IMR-90 (cell line): ENCODE data around the gene FAM216B. TPM values are rescaled to one million over a fixed set of nuclear protein-coding genes. Genes with fewer than 3 reads are reported as not detected.

Source experiments
- ATAC-seq: fragments of 200-7000 bp; cut with Tn5 transposase; 2 replicates; pipeline ENCODE4 v1.9.1; 2020; ENCODE audit warnings: low read depth, mild to moderate bottlenecking, moderate library complexity
- BruUV-seq: library from RNA; stranded (reverse); fragments of 400-500 nt; replicated peaks from 2 replicates; lab custom pipeline; 2021; lab: Mats Ljungman, UMichigan
- CTCF ChIA-PET: fragments of 300-600 bp; formaldehyde crosslinking; extraction: SDS; loops from one replicate; lab custom pipeline; 2021; ENCODE audit warnings: antibody characterized with exemption; lab: Yijun Ruan, JAX
- POLR2A ChIA-PET: fragments of 300-600 bp; sonication (Branson Sonifier 250); formaldehyde crosslinking; loops from one replicate; lab custom pipeline; 2022; ENCODE audit warnings: antibody characterized with exemption; ENCODE audit not compliant: unreplicated experiment; lab: Charles Lee
- DNase-seq: peaks from one replicate; pipeline ENCODE4 v3.0.0; 2013
- H2AFZ ChIP-seq: replicated peaks from 2 replicates; pipeline ENCODE3; 2013; ENCODE audit warnings: low read length, mild to moderate bottlenecking; ENCODE audit not compliant: poor library complexity
- H2AK5ac ChIP-seq: 2 replicates; pipeline ENCODE4 v1.6.1; 2013; ENCODE audit warnings: low read depth, low read length, inconsistent platforms
- H2AK9ac ChIP-seq: replicated peaks from 2 replicates; pipeline ENCODE3; 2013; ENCODE audit warnings: mild to moderate bottlenecking, low read depth, low read length, moderate library complexity; ENCODE audit not compliant: poor library complexity
- H2BK120ac ChIP-seq: 2 replicates; pipeline ENCODE4 v1.6.1; 2013; ENCODE audit warnings: low read depth, low read length, inconsistent platforms
- H2BK15ac ChIP-seq: 3 replicates; pipeline ENCODE4 v1.6.1; 2013; ENCODE audit warnings: low read depth, low read length, inconsistent platforms
- H2BK20ac ChIP-seq: 2 replicates; pipeline ENCODE4 v1.6.1; 2013; ENCODE audit warnings: low read depth, mild to moderate bottlenecking, inconsistent platforms, low read length, moderate library complexity
- H2BK5ac ChIP-seq: 2 replicates; pipeline ENCODE4 v1.6.1; 2013; ENCODE audit warnings: mild to moderate bottlenecking, low read depth, low read length, inconsistent platforms; ENCODE audit not compliant: poor library complexity, severe bottlenecking
- H3K14ac ChIP-seq: replicated peaks from 2 replicates; pipeline ENCODE4 v1.6.1; 2013; ENCODE audit warnings: low read depth, low read length, inconsistent platforms
- H3K18ac ChIP-seq: 2 replicates; pipeline ENCODE4 v1.6.1; 2013; ENCODE audit warnings: low read depth, low read length, control low read depth
- H3K23ac ChIP-seq: 2 replicates; pipeline ENCODE4 v1.6.1; 2013; ENCODE audit warnings: low read depth, low read length, inconsistent platforms
- H3K27ac ChIP-seq: 2 replicates; pipeline ENCODE4 v1.5.1; 2013; ENCODE audit warnings: mild to moderate bottlenecking, control low read depth, low read length; ENCODE audit not compliant: insufficient read depth
- H3K27me3 ChIP-seq: 2 replicates; pipeline ENCODE4 v1.6.1; 2013; ENCODE audit warnings: low read length; ENCODE audit not compliant: control insufficient read depth, insufficient read depth
- H3K36me3 ChIP-seq: 2 replicates; pipeline ENCODE4 v1.6.1; 2013; ENCODE audit warnings: low read length, mixed read lengths; ENCODE audit not compliant: control insufficient read depth, insufficient read depth
- H3K4ac ChIP-seq: 2 replicates; pipeline ENCODE4 v1.6.1; 2013; ENCODE audit warnings: low read depth, low read length, inconsistent platforms
- H3K4me1 ChIP-seq: 2 replicates; pipeline ENCODE4 v1.6.1; 2013; ENCODE audit warnings: low read length, mixed read lengths; ENCODE audit not compliant: control insufficient read depth, insufficient read depth
- H3K4me2 ChIP-seq: 2 replicates; pipeline ENCODE4 v1.6.1; 2013; ENCODE audit warnings: low read depth, mild to moderate bottlenecking, control low read depth, low read length, moderate library complexity
- H3K4me3 ChIP-seq: 2 replicates; pipeline ENCODE4 v1.5.1; 2013; ENCODE audit warnings: low read depth, mild to moderate bottlenecking, control low read depth, low read length, moderate library complexity; ENCODE audit not compliant: insufficient read depth
- H3K56ac ChIP-seq: 2 replicates; pipeline ENCODE4 v1.6.1; 2013; ENCODE audit warnings: low read length, inconsistent platforms; ENCODE audit not compliant: insufficient read depth; ENCODE audit errors: extremely low read depth
- H3K79me1 ChIP-seq, 2 experiments: 2 replicates each; pipeline ENCODE4 v1.6.1; 2013; ENCODE audit warnings: low read length in 2 of 2, inconsistent platforms in 1 of 2, low read depth in 1 of 2
- H3K9ac ChIP-seq: 2 replicates; pipeline ENCODE4 v1.6.1; 2013; ENCODE audit warnings: low read depth, low read length, control low read depth
- H3K9me1 ChIP-seq: 2 replicates; pipeline ENCODE4 v1.6.1; 2013; ENCODE audit warnings: low read length, inconsistent platforms; ENCODE audit not compliant: insufficient read depth
- H3K9me3 ChIP-seq: 2 replicates; pipeline ENCODE4 v1.6.1; 2013; ENCODE audit warnings: low read length; ENCODE audit not compliant: control insufficient read depth, insufficient read depth
- H4K20me1 ChIP-seq: 2 replicates; pipeline ENCODE4 v1.6.1; 2013; ENCODE audit warnings: low read length, inconsistent platforms; ENCODE audit not compliant: insufficient read depth
- H4K5ac ChIP-seq: 2 replicates; pipeline ENCODE4 v1.6.1; 2013; ENCODE audit warnings: mild to moderate bottlenecking, low read depth, low read length, control low read depth
- H4K8ac ChIP-seq, 2 experiments: 2 replicates each; pipeline ENCODE4 v1.6.1; 2013; ENCODE audit warnings: low read depth in 2 of 2, low read length in 2 of 2, control low read depth in 1 of 2, inconsistent platforms in 1 of 2
- H4K91ac ChIP-seq: 2 replicates; pipeline ENCODE4 v1.6.1; 2013; ENCODE audit warnings: low read depth, low read length, inconsistent platforms; ENCODE audit not compliant: insufficient read depth
- MAFK ChIP-seq: IDR thresholded peaks from 2 replicates; pipeline ENCODE4 v1.6.1; 2012; ENCODE audit warnings: low read depth, low read length, improper control_type of control experiment
- NFE2L2 ChIP-seq: fragments of 150-350 bp; IDR thresholded peaks from 2 replicates; pipeline ENCODE4 v1.6.1; 2016; ENCODE audit warnings: low read depth, mild to moderate bottlenecking, low read length
- USF2 ChIP-seq: fragments of 150-350 bp; IDR thresholded peaks from 2 replicates; pipeline ENCODE4 v1.6.1; 2017; ENCODE audit warnings: mild to moderate bottlenecking, antibody characterized with exemption, low read length, low read depth
- WGBS, 2 experiments: methylation state at CpG; one replicate each; pipeline versions ENCODE4 v1.1.5 to v1.1.7; 2013; ENCODE audit warnings: missing lambda C conversion rate in 2 of 2; ENCODE audit not compliant: insufficient read length in 1 of 2; ENCODE audit errors: extremely low coverage in 2 of 2; 5-methylcytosine and 5-hydroxymethylcytosine counted together
- dilution Hi-C: fragments of 300-500 bp; cut with HindIII; formaldehyde crosslinking; loops from one replicate; pipeline ENCODE4 v1.14.3; 2018; ENCODE audit warnings: low sequenced_read_pairs; ENCODE audit not compliant: unreplicated experiment
- in situ Hi-C: fragments of 300-500 bp; cut with MboI; formaldehyde crosslinking; loops from 3 replicates; pipeline ENCODE4 v1.14.3; 2019; ENCODE audit warnings: low sequenced_read_pairs, inconsistent platforms, mixed read lengths
- intact Hi-C: fragments of 100-400 bp; cut with micrococcal nuclease; formaldehyde crosslinking; loops from 2 replicates; pipeline ENCODE4 v1.10.0; 2022
- polyA plus RNA-seq, 3 experiments: library from polyadenylated mRNA; depleted of rRNA; stranded (reverse); fragments of >200 nt; gene quantifications; 2 replicates each; pipeline ENCODE4 v1.2.3, GENCODE V29; 2012; ENCODE audit warnings: low replicate concordance in 1 of 3
- total RNA-seq: library from RNA; depleted of rRNA; stranded (reverse); fragments of >200 nt; gene quantifications from 2 replicates; pipeline ENCODE4 v1.2.3, GENCODE V29; 2012

FAM216B gene
- total and polyA plus RNA-seq, 2 of the 4 experiments (the other 2 are of a cell fraction) = not detected

- H3K18ac ChIP-seq = no peak overlapping the region
- TF ChIP-seq NFE2L2 = no peak
- TF ChIP-seq USF2 = no peak
- peak; percentile 89 for TF ChIP-seq MAFK
- no peak overlapping the region for H2AK5ac ChIP-seq
- H2BK120ac ChIP-seq = no peak overlapping the region
- H4K8ac ChIP-seq = no peak overlapping the region
- no peaks in the 10 kb centered on the region for H3K9me1 ChIP-seq
- dilution Hi-C loops = no loop called here
- H3K56ac ChIP-seq = no peak overlapping the region
- H3K79me1 ChIP-seq = no peaks in the 10 kb centered on the region
- no peaks in the 10 kb centered on the region for H3K27me3 ChIP-seq
- intact Hi-C loops = no loop called here
- no peak overlapping the region for H2BK20ac ChIP-seq
- H3K4me1 ChIP-seq = peaks cover 6% of the 10 kb centered on the region
- no peak overlapping the region for H3K4me3 ChIP-seq
- H3K9ac ChIP-seq = no peak overlapping the region
- H3K14ac ChIP-seq = no peak overlapping the region
- no peak for DNase-seq
- no CpG with 5 or more reads among the region's 2 CpGs for WGBS, 2 experiments
- no peak overlapping the region for H3K23ac ChIP-seq
- no peak overlapping the region for H2AFZ ChIP-seq
- H3K4ac ChIP-seq = peak overlapping the region; percentile 16; the same call in 1 of the 2 replicates
- no peaks in the 10 kb centered on the region for H3K36me3 ChIP-seq
- no peaks in the 10 kb centered on the region for H3K9me3 ChIP-seq
- no peak overlapping the region for H4K5ac ChIP-seq
- POLR2A ChIA-PET = no interaction called here
- H4K91ac ChIP-seq = no peak overlapping the region
- no TSS peak for BruUV-seq
- no peaks in the 10 kb centered on the region for H4K20me1 ChIP-seq
- CTCF ChIA-PET = no interaction called here
- no peak overlapping the region for H2AK9ac ChIP-seq
- H2BK15ac ChIP-seq = no peak overlapping the region
- H2BK5ac ChIP-seq = no peak overlapping the region
- H3K4me2 ChIP-seq = no peak overlapping the region
- ATAC-seq = no peak
- no peak overlapping the region for H3K27ac ChIP-seq
- in situ Hi-C loops = no loop called here
Measured at GRCh38 chr13:42757678-42758420, 23.5 kb upstream of the FAM216B start.
